A549 (cell line): ENCODE results near the gene ZBTB20. TPM values are rescaled to one million over a fixed set of nuclear protein-coding genes. Genes with fewer than 3 reads are reported as not detected.

Source experiments
- ATAC-seq, 2 experiments: fragments of 200-7000 bp in 1 of 2; fragments of >200 bp in 1 of 2; cut with Nextera tagmentation in 1 of 2; cut with Tn5 transposase in 1 of 2; 3 replicates each; pipeline versions ENCODE4 v1.8.0 to v1.9.1; 2018 to 2020; ENCODE audit warnings: mild to moderate bottlenecking in 1 of 2, moderate library complexity in 1 of 2
- CTCF ChIA-PET: fragments of 300-600 bp; sonication (Branson Sonifier 250); formaldehyde crosslinking; extraction: SDS; loops from one replicate; lab custom pipeline; 2021; ENCODE audit warnings: antibody characterized with exemption, inconsistent platforms; lab: Yijun Ruan, JAX
- POLR2A ChIA-PET: fragments of 350-600 bp; formaldehyde crosslinking; extraction: SDS; loops from one replicate; lab custom pipeline; 2021; ENCODE audit warnings: antibody characterized with exemption, inconsistent platforms; lab: Yijun Ruan, JAX
- DNase-seq, 2 experiments: peaks; one replicate each; pipeline versions ENCODE4 v3.0.0 to v3.0.0-alpha.2; 2011 to 2016; ENCODE audit warnings: low read depth in 1 of 2, low spot score in 1 of 2
- FAIRE-seq: peaks from 2 replicates; lab custom pipeline; 2011; peaks lifted over from hg19 to GRCh38; lab: Jason Lieb, UNC
- H3K27ac ChIP-seq, 2 experiments: fragments of >200 bp; sonication (Bioruptor Twin); formaldehyde crosslinking; 3 replicates each; pipeline ENCODE4 v1.5.1; 2016 to 2017
- H3K4me1 ChIP-seq: fragments of >200 bp; sonication (Bioruptor Twin); formaldehyde crosslinking; 3 replicates; pipeline ENCODE4 v1.6.1; 2016
- H3K4me2 ChIP-seq: fragments of >200 bp; sonication (Bioruptor Twin); formaldehyde crosslinking; 3 replicates; pipeline ENCODE4 v1.6.1; 2016
- H3K4me3 ChIP-seq: fragments of >200 bp; sonication (Bioruptor Twin); formaldehyde crosslinking; 3 replicates; pipeline ENCODE4 v1.5.1; 2016
- H3K9me3 ChIP-seq: fragments of >200 bp; sonication (Bioruptor Twin); formaldehyde crosslinking; 3 replicates; pipeline ENCODE4 v1.6.1; 2016
- BCL3 ChIP-seq: fragments of >200 bp; sonication (Bioruptor Twin); formaldehyde crosslinking; IDR thresholded peaks from 3 replicates; pipeline ENCODE4 v1.6.1; 2016
- CEBPB ChIP-seq, 2 experiments: fragments of >200 bp in 1 of 2; sonication (Bioruptor Twin) in 1 of 2; formaldehyde crosslinking in 1 of 2; IDR thresholded peaks; 2 replicates each; pipeline ENCODE4 v1.6.1; 2012 to 2016
- CTCF ChIP-seq: fragments of >200 bp; sonication (Bioruptor Twin); formaldehyde crosslinking; IDR thresholded peaks from 3 replicates; pipeline ENCODE4 v1.5.1; 2016
- ELK1 ChIP-seq: fragments of 150-350 bp; IDR thresholded peaks from 2 replicates; pipeline ENCODE4 v1.6.1; 2014; ENCODE audit warnings: low read depth, mild to moderate bottlenecking, low read length
- EP300 ChIP-seq, 2 experiments: fragments of >200 bp; sonication (Bioruptor Twin); formaldehyde crosslinking; IDR thresholded peaks; 2 replicates in 1 of 2; 3 replicates in 1 of 2; pipeline ENCODE4 v1.6.1; 2016 to 2017
- FOSB ChIP-seq: fragments of 250-450 bp; sonication (Bioruptor Pico); IDR thresholded peaks from 2 replicates; pipeline ENCODE4 v1.5.0; 2020; ENCODE audit warnings: mild to moderate bottlenecking, moderate library complexity
- FOSL2 ChIP-seq, 2 experiments: fragments of 450-650 bp in 1 of 2; fragments of >200 bp in 1 of 2; sonication (Bioruptor Twin) in 1 of 2; formaldehyde crosslinking; IDR thresholded peaks; 2 replicates each; pipeline versions ENCODE4 v1.5.0 to v1.6.1; 2016 to 2020; ENCODE audit warnings: mild to moderate bottlenecking in 1 of 2, moderate library complexity in 1 of 2
- FOXS1 ChIP-seq: fragments of 250-450 bp; sonication (Bioruptor Pico); IDR thresholded peaks from 2 replicates; pipeline ENCODE4 v1.5.0; 2020; ENCODE audit warnings: mild to moderate bottlenecking, moderate library complexity
- GATA3 ChIP-seq: IDR thresholded peaks from 2 replicates; pipeline ENCODE4 v1.6.1; 2012; ENCODE audit warnings: borderline replicate concordance
- JUN ChIP-seq, 2 experiments: fragments of >200 bp; sonication (Bioruptor Twin); formaldehyde crosslinking; IDR thresholded peaks; 2 replicates in 1 of 2; 3 replicates in 1 of 2; pipeline ENCODE4 v1.6.1; 2016 to 2017
- JUNB ChIP-seq: fragments of >200 bp; sonication (Bioruptor Twin); formaldehyde crosslinking; IDR thresholded peaks from 2 replicates; pipeline ENCODE4 v1.6.1; 2016
- MAFK ChIP-seq: fragments of 450-650 bp; IDR thresholded peaks from 2 replicates; pipeline ENCODE4 v1.6.1; 2014; ENCODE audit not compliant: partially characterized antibody
- MAX ChIP-seq: IDR thresholded peaks from 2 replicates; pipeline ENCODE4 v1.6.1; 2012
- MAZ ChIP-seq: fragments of 150-350 bp; IDR thresholded peaks from 2 replicates; pipeline ENCODE4 v1.6.1; 2014; ENCODE audit warnings: antibody characterized with exemption, low read depth, low read length, borderline replicate concordance
- POLR2AphosphoS2 ChIP-seq: conservative IDR thresholded peaks from 2 replicates; pipeline ENCODE4 v1.6.1; 2012; ENCODE audit warnings: low read length, improper control_type of control experiment, inconsistent platforms
- RAD21 ChIP-seq, 2 experiments: fragments of >200 bp in 1 of 2; sonication (Bioruptor Twin) in 1 of 2; formaldehyde crosslinking in 1 of 2; IDR thresholded peaks in 1 of 2; conservative IDR thresholded peaks in 1 of 2; 2 replicates in 1 of 2; 3 replicates in 1 of 2; pipeline ENCODE4 v1.6.1; 2012 to 2018; ENCODE audit warnings: inconsistent platforms in 1 of 2
- RFX5 ChIP-seq: fragments of 450-650 bp; IDR thresholded peaks from 2 replicates; pipeline ENCODE4 v1.7.1; 2014; ENCODE audit warnings: antibody characterized with exemption, mild to moderate bottlenecking, moderate library complexity
- TFCP2L1 ChIP-seq: fragments of 250-450 bp; sonication (Bioruptor Pico); IDR thresholded peaks from 2 replicates; pipeline ENCODE4 v1.5.0; 2021; ENCODE audit warnings: mild to moderate bottlenecking
- ZSCAN20 ChIP-seq: fragments of 250-450 bp; sonication (Bioruptor Pico); IDR thresholded peaks from 2 replicates; pipeline ENCODE4 v1.8.0; 2022; ENCODE audit warnings: mild to moderate bottlenecking, moderate library complexity
- WGBS: methylation state at CpG from one replicate; pipeline ENCODE4 v1.1.6; 2017; ENCODE audit errors: missing lambda C conversion rate; 5-methylcytosine and 5-hydroxymethylcytosine counted together
- polyA plus RNA-seq, 4 experiments: library from polyadenylated mRNA; depleted of rRNA in 3 of 4; stranded (reverse); fragments of >200 nt; fragmentation: RNase III in 1 of 4; extraction: RNeasy Plus Mini Kit Qiagen cat#74134 plus additional on column Dnase treatment in 1 of 4; gene quantifications; 2 replicates in 3 of 4; 3 replicates in 1 of 4; pipeline ENCODE4 v1.2.3, GENCODE V29; 2011 to 2017
- TF ChIP-seq, protein P1 (sequence below): IDR thresholded peaks from 2 replicates; pipeline ENCODE4 v1.6.1; 2012; ENCODE audit warnings: low read depth, borderline replicate concordance
- TF ChIP-seq, protein P2 (sequence below): fragments of 250-450 bp; sonication (Bioruptor Pico); IDR thresholded peaks from 2 replicates; pipeline ENCODE4 v1.5.0; 2020; ENCODE audit warnings: low read depth, mild to moderate bottlenecking, moderate library complexity
- TF ChIP-seq, protein P3 (sequence below): fragments of >200 bp; sonication (Bioruptor Twin); formaldehyde crosslinking; IDR thresholded peaks from 2 replicates; pipeline ENCODE4 v1.6.1; 2016

The ZBTB20 gene
- polyA plus RNA-seq, 2 of the 4 experiments (the other 2 are of a cell fraction): 0.85 to 5.0 TPM

GRCh38 chr3:114498539-114499370, 648.3 kb downstream of the ZBTB20 start (continued):
- TF ChIP-seq, protein P1, sequence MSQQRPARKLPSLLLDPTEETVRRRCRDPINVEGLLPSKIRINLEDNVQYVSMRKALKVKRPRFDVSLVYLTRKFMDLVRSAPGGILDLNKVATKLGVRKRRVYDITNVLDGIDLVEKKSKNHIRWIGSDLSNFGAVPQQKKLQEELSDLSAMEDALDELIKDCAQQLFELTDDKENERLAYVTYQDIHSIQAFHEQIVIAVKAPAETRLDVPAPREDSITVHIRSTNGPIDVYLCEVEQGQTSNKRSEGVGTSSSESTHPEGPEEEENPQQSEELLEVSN: no peak
- no peak for TF ChIP-seq RFX5
- TF ChIP-seq FOSL2 (IDR thresholded peaks at IDR 0.05): peak; percentile 57; the same call in 1 of the 2 replicates
- TF ChIP-seq FOSL2 (CRISPR knock-in tag; IDR thresholded peaks at IDR 0.05): peak; percentile 88
- TF ChIP-seq MAFK: peak; percentile 91
- TF ChIP-seq POLR2AphosphoS2: no peak
- TF ChIP-seq EP300 (IDR thresholded peaks at IDR 0.05): peak in 1 of 2 experiments; percentile 26; a peak in 1 of 5 replicates
- no peak for TF ChIP-seq CEBPB (IDR thresholded peaks at IDR 0.05)

GRCh38 chr3:114496874-114497273, 650.2 kb downstream of the ZBTB20 start:
- CTCF ChIA-PET: interaction anchor here (1.6 kb wide), 1 partner anchor 113 kb away, joined by 4 read pairs; no protein-coding TSS in a partner anchor
- peak; percentile 68 for FAIRE-seq
- ATAC-seq: peak; percentile 75 to 77

DNA sequence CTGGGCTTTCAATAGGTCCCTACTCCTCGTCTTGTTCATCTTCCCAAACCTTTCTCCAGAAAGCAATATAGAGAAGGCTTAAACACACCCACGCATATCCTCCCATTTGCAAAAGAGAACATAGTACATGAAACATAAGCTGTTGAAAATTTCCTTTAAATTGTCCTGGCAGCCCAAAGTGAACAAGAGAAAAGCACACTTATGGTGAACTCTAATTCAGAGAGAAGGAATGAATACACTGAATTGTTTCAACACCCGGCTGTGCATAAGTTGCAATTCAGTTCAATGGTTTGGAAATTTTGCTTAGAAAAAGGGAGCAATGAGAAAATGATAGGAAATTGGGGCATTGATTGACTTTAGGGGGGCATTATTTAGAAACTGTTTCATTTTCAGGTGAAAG, 650.6 kb downstream of the ZBTB20 start:
- H3K4me2 ChIP-seq: peak overlapping the region; percentile 83
- CTCF ChIA-PET: interaction anchor here (1.6 kb wide), 1 partner anchor 113 kb away, joined by 4 read pairs; no protein-coding TSS in a partner anchor
- TF ChIP-seq ZSCAN20 (no peak), RAD21 (conservative IDR thresholded peaks at IDR 0.05 in 1 of 2, IDR thresholded peaks at IDR 0.05 in 1 of 2) (no peak), GATA3 (no peak), MAZ (no peak), CTCF (no peak), FOSL2 (IDR thresholded peaks at IDR 0.05) (no peak), FOSL2 (CRISPR knock-in tag; IDR thresholded peaks at IDR 0.05) (no peak), JUNB (no peak), JUN (IDR thresholded peaks at IDR 0.05) (no peak), ELK1 (no peak), TFCP2L1 (CRISPR knock-in tag) (no peak), POLR2AphosphoS2 (no peak)
- TF ChIP-seq, protein P2, sequence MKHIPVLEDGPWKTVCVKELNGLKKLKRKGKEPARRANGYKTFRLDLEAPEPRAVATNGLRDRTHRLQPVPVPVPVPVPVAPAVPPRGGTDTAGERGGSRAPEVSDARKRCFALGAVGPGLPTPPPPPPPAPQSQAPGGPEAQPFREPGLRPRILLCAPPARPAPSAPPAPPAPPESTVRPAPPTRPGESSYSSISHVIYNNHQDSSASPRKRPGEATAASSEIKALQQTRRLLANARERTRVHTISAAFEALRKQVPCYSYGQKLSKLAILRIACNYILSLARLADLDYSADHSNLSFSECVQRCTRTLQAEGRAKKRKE (CRISPR knock-in tag): no peak
- DNase-seq (no peak), ATAC-seq (no peak), FAIRE-seq (no peak)
- 96% methylated on average over 3 of the region's 3 CpGs for WGBS
- H3K4me1 ChIP-seq: peaks cover 55% of the 10 kb centered on the region
- POLR2A ChIA-PET: no interaction called here
- H3K9me3 ChIP-seq: no peaks in the 10 kb centered on the region
- H3K4me3 ChIP-seq: no peak overlapping the region; the same call in 2 of the 3 replicates
- H3K27ac ChIP-seq: peak overlapping the region; percentile 53 to 86; a peak in 5 of 6 replicates

More at GRCh38 chr3:114496874-114497273, 650.2 kb downstream of the ZBTB20 start:
- WGBS: 43% methylated on average over 2 of the region's 2 CpGs
- H3K4me3 ChIP-seq: no peak overlapping the region; the same call in 2 of the 3 replicates
- no peaks in the 10 kb centered on the region for H3K9me3 ChIP-seq
- TF ChIP-seq JUN (IDR thresholded peaks at IDR 0.05): peak in 1 of 2 experiments; percentile 35; a peak in 1 of 5 replicates
- TF ChIP-seq, protein P3, sequence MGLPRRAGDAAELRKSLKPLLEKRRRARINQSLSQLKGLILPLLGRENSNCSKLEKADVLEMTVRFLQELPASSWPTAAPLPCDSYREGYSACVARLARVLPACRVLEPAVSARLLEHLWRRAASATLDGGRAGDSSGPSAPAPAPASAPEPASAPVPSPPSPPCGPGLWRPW: peak; percentile 82
- 0 out of 2 replicates have a peak, but pooled peaks have one; percentile 22 for TF ChIP-seq FOSL2 (IDR thresholded peaks at IDR 0.05)
- TF ChIP-seq FOSL2 (CRISPR knock-in tag; IDR thresholded peaks at IDR 0.05): peak; percentile 42; the same call in 1 of the 2 replicates
- peak; percentile 48; the same call in 1 of the 2 replicates for TF ChIP-seq JUNB
- TF ChIP-seq FOXS1 (CRISPR knock-in tag): no peak
- peak; percentile 18 to 55; a peak in 1 of 5 replicates for TF ChIP-seq EP300 (IDR thresholded peaks at IDR 0.05)
- 0 out of 3 replicates have a peak, but pooled peaks have one; percentile 21 for TF ChIP-seq BCL3
- peak; percentile 24; the same call in 1 of the 2 replicates for TF ChIP-seq GATA3
- TF ChIP-seq FOSB (CRISPR knock-in tag): no peak
- TF ChIP-seq MAX: no peak
- TF ChIP-seq CEBPB (IDR thresholded peaks at IDR 0.05): peak; percentile 95 to 96
- peak overlapping the region; percentile 83 for H3K4me2 ChIP-seq
- peak in 1 of 2 experiments; percentile 65 for DNase-seq
- peaks cover 55% of the 10 kb centered on the region for H3K4me1 ChIP-seq
- H3K27ac ChIP-seq: peak overlapping the region; percentile 77 to 86; a peak in 5 of 6 replicates
- POLR2A ChIA-PET: no interaction called here
